ENCODE results near the gene ATP1A1.

ATP1A1 gene

GRCh38 chr1:116432655-116433265 is 59.7 kb downstream of the ATP1A1 start:
- H3K4me3 ChIP-seq (ENCODE audit: low read length), result no peak overlapping the region
- no peak for TF ChIP-seq ZNF274 (IDR thresholded peaks at IDR 0.05; ENCODE audit: low read depth, low read length)

DNA sequence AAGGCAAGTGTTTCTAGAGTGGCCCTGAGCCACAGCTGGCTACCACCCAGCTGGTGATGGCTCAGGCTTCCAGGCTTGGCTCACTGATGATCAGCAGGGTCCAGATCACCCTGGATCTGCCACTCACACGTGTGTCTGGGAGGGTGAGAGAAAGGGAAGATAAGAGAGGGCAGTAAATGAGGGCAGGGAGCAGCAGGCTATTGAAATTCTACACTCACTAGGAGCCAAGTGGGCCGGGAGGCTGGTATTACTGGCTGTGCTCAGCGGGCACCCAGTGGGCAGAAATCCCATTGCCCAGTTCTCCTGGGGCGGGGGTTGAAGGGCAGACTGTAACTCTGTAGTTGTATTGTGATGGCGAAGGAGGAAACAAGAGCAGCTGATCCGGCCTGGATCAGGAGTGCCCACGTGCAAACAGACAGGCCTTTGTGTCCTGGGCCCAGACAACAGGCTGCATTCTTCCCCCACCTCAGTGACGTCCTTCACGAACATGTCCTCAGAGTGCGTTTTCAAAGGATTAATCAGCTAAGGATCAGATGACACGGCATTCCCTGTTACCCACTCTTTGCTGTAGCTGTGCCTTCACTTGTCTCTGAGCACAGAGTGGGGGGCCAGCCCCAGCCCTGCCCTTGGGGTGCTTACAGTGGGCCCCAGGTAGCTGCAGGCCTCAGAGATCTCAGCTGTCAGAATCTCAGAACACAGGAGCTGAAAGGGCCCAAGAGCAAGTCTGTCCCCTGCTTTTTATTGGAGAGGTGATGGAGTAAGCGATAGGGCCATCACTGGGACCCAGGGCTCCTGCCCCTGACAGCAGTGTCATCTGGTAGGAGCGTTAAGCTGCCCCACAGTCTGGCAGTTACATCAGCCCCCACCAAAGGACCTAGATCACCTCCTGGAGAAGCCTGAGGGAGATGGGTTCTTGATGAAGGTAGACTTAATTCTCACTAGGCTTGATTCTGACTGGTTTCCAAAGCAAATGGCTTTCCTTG is 60.5 kb downstream of the ATP1A1 start:
- TF ChIP-seq ZNF274 (IDR thresholded peaks at IDR 0.05; ENCODE audit: low read depth, low read length), result no peak
- no peak overlapping the region for H3K4me3 ChIP-seq (ENCODE audit: low read length)

- H3K4me3 ChIP-seq (ENCODE audit: low read length), result no peak overlapping the region
- TF ChIP-seq ZNF274 (IDR thresholded peaks at IDR 0.05; ENCODE audit: low read depth, low read length), result no peak
Observed at GRCh38 chr1:116434849-116435248, 61.8 kb downstream of the ATP1A1 start.

DNA sequence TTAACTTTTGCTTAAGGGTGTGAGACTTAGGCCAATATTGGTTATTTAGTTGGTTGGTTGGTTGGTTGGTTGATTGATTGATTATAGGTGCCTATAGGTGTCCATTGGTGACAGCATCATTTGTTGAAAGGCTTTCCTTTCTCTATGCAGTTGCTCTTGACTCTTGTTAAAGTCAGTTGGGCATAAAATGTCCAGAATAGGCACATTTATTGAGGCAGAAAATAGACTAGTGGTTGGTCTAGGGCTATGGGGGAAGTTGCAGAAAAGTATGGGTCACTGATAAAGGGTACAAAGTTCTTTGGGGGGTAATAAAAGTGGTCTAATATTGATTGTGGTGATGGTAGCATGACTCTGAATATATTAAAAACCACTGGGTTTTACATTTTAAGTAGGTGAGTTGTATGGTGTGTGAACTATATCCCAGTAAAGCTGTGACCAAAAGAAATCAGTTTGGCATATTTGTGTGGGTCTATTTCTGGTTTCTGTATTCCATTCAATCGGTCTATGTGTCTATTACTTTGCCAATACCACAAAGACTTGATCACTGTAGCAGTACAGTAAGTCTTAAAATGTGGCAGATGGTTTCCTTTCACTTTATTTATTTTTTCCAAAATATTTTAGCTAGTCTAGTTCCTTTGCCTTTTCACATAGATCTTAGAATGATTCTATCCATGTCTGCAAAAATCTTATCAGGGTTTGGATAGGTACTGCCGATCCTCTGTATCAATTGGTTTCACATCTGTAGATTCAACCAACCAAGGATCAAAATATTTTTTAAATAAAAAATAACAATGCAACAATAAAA is 63.0 kb downstream of the ATP1A1 start:
- TF ChIP-seq ZNF274 (IDR thresholded peaks at IDR 0.05; ENCODE audit: low read depth, low read length), result no peak
- H3K4me3 ChIP-seq (ENCODE audit: low read length), result no peak overlapping the region

- no peak for TF ChIP-seq ZNF274 (IDR thresholded peaks at IDR 0.05; ENCODE audit: low read depth, low read length)
Observed at GRCh38 chr1:116436611-116436970, 63.5 kb downstream of the ATP1A1 start.

DNA sequence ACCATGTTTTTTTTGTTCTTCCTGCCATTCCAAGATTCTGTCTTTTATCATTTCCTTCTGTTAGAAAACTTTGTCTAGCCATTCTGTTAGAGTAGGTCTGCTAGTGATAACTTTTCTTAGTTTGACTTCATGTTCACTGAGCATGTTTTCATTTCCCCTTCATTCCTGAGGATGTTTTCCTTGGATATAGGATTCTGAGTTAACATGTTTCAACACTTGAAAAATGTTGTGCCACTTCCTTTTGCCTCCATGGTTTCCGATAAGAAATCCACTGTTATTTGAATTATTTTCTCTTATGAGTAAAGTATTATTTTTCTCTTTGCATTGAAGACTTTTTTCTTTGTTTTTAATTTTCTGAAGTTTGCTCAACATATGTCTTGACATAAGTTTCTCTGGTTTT is 66.7 kb downstream of the ATP1A1 start:
- TF ChIP-seq ZNF274 (IDR thresholded peaks at IDR 0.05; ENCODE audit: low read depth, low read length), result no peak
- H3K4me3 ChIP-seq (ENCODE audit: low read length), result no peak overlapping the region

More at GRCh38 chr1:116436611-116436970, 63.5 kb downstream of the ATP1A1 start:
- H3K4me3 ChIP-seq (ENCODE audit: low read length), result no peak overlapping the region

DNA sequence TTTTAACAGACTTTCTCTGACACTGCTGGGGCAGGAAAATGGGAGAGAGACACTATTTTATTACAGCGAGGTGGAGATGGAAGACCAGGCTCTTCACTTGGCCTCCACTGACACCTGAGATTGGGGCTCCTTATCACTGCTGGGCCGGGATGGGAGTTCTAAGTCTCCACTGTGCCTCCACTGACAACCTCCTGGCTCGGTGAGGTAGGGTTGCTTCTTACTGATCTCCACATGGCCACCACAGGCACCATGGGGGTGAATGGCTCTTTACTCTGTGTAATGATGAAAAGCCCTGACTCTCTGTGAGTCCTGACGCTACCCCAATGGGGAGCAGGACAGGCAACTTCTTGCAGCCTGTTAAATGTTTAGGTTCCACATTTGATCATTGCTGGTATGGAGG is 67.7 kb downstream of the ATP1A1 start:
- H3K4me3 ChIP-seq (ENCODE audit: low read length), result no peak overlapping the region
- no peak for TF ChIP-seq ZNF274 (IDR thresholded peaks at IDR 0.05; ENCODE audit: low read depth, low read length)

GRCh38 chr1:116445534-116445933 is 72.5 kb downstream of the ATP1A1 start:
- no peak for TF ChIP-seq ZNF274 (IDR thresholded peaks at IDR 0.05; ENCODE audit: low read depth, low read length)
- no peak overlapping the region for H3K4me3 ChIP-seq (ENCODE audit: low read length)

DNA sequence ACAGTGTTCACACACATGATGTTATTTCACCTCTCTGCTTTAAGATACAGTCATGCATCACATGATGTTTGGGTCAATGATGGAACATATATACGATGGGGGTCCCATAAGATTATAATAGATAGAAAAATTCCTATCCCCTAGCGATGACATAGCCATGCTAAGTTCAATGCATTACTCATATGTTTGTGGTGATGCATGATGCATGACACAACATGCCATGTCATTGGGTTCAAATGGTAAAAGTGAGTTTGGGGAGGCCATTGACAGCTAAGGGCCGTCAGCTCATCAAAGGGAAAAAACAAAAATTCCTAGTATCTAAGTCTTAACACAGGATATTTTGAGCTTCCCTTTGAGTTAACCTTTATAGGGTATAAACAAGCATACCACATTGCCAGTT is 73.6 kb downstream of the ATP1A1 start:
- TF ChIP-seq ZNF274 (IDR thresholded peaks at IDR 0.05; ENCODE audit: low read depth, low read length), result no peak
- no peak overlapping the region for H3K4me3 ChIP-seq (ENCODE audit: low read length)

GRCh38 chr1:116448785-116449385 is 75.8 kb downstream of the ATP1A1 start:
- TF ChIP-seq ZNF274 (IDR thresholded peaks at IDR 0.05; ENCODE audit: low read depth, low read length), result no peak
- no peak overlapping the region for H3K4me3 ChIP-seq (ENCODE audit: low read length)

DNA sequence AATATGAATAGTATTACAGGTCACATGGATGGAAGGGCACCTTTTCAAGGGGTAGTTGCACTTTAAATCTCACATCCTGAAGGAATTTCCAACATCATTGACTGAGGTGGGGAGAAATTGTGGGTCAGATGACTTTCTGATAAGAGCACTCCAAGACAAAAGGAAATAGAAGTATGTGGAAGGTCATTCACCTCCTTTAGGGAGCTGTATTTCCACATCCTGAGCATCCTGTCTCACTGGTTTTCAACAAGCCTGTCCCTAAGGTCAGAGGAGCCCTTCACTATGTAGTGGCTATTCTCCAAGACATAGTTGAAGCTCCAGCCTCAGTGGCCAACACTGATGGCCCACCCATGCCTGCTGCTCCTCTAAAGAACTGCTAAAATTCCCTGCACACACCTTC is 76.5 kb downstream of the ATP1A1 start:
- TF ChIP-seq ZNF274 (IDR thresholded peaks at IDR 0.05; ENCODE audit: low read depth, low read length), result no peak
- H3K4me3 ChIP-seq (ENCODE audit: low read length), result no peak overlapping the region

- TF ChIP-seq ZNF274 (IDR thresholded peaks at IDR 0.05; ENCODE audit: low read depth, low read length), result no peak
- no peak overlapping the region for H3K4me3 ChIP-seq (ENCODE audit: low read length)
Observed at GRCh38 chr1:116451702-116452101, 78.7 kb downstream of the ATP1A1 start.

DNA sequence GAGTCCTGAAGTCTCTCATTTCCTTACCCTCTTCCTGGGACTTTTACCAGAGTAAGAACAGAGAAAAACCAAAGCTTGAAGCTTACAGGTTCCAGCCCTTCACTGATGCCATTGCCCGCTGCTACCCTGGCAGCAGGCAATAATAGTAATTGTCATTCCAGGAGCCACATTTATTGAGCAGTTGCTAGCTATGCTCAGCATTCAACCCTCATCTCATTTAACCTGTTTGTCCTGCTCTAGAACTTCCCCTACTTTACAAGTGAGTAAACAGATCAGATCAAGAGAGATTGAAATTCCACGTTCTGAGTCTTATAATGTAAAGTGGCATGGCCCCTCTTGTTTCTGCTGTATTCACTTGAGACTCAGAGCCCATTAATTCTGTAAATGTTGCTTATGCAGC is 80.4 kb downstream of the ATP1A1 start:
- no peak overlapping the region for H3K4me3 ChIP-seq (ENCODE audit: low read length)

GRCh38 chr1:116453906-116454305 is 80.9 kb downstream of the ATP1A1 start:
- TF ChIP-seq ZNF274 (IDR thresholded peaks at IDR 0.05; ENCODE audit: low read depth, low read length), result no peak
- no peak overlapping the region for H3K4me3 ChIP-seq (ENCODE audit: low read length)

More for the DNA sequence above, 80.4 kb downstream of the ATP1A1 start:
- TF ChIP-seq ZNF274 (IDR thresholded peaks at IDR 0.05; ENCODE audit: low read depth, low read length), result no peak
